GM15510 (cell line): ENCODE results near the gene NEUROG1.

Experiments used
- POLR2A ChIP-seq: IDR thresholded peaks from 3 replicates; pipeline ENCODE4 v1.6.1; 2011; ENCODE audit warnings: borderline replicate concordance; ENCODE audit not compliant: insufficient read length; ENCODE audit errors: extremely low read depth

NEUROG1 gene

GRCh38 chr5:135568246-135568645 lies 32.5 kb upstream of the NEUROG1 start:
- no peak for TF ChIP-seq POLR2A

GRCh38 chr5:135567661-135568060 lies 31.9 kb upstream of the NEUROG1 start:
- no peak for TF ChIP-seq POLR2A

- no peak for TF ChIP-seq POLR2A
Observed at GRCh38 chr5:135566422-135567400, 30.9 kb upstream of the NEUROG1 start.

GRCh38 chr5:135565725-135566421 lies 30.1 kb upstream of the NEUROG1 start:
- no peak for TF ChIP-seq POLR2A

- no peak for TF ChIP-seq POLR2A
Observed at GRCh38 chr5:135565266-135565665, 29.5 kb upstream of the NEUROG1 start.

- no peak for TF ChIP-seq POLR2A
Observed at GRCh38 chr5:135564331-135564730, 28.6 kb upstream of the NEUROG1 start.

GRCh38 chr5:135561266-135561665 lies 25.5 kb upstream of the NEUROG1 start:
- TF ChIP-seq POLR2A: no peak

- TF ChIP-seq POLR2A: no peak
Observed at GRCh38 chr5:135560858-135561257, 25.1 kb upstream of the NEUROG1 start.

- TF ChIP-seq POLR2A: no peak
Observed at GRCh38 chr5:135559354-135559753, 23.6 kb upstream of the NEUROG1 start.

- TF ChIP-seq POLR2A: no peak
Observed at GRCh38 chr5:135557076-135557838, 21.5 kb upstream of the NEUROG1 start.

GRCh38 chr5:135556620-135557019 lies 20.9 kb upstream of the NEUROG1 start:
- TF ChIP-seq POLR2A: no peak

GRCh38 chr5:135555530-135555929 lies 19.8 kb upstream of the NEUROG1 start:
- TF ChIP-seq POLR2A: no peak

- no peak for TF ChIP-seq POLR2A
Observed at GRCh38 chr5:135553688-135554462, 18.1 kb upstream of the NEUROG1 start.

GRCh38 chr5:135551593-135552447 lies 16.1 kb upstream of the NEUROG1 start:
- TF ChIP-seq POLR2A: no peak

GRCh38 chr5:135549413-135549812 lies 13.6 kb upstream of the NEUROG1 start:
- TF ChIP-seq POLR2A: no peak
